ENCODE data around the gene RBBP6.
"Not testable (repeated sequence)": the region's sequence is repeated elsewhere in the genome, so short reads cannot be mapped to it uniquely, and the experiment has no call there.

RBBP6 gene

GRCh38 chr16:24539295-24539849 lies at the start of gene RBBP6:
RBBP6 (plus strand) TSS chr16:24539566; CDS start chr16:24540627, 1,061 bp downstream.
- peak; percentile 90 for DNase-seq (ENCODE audit: low read depth)

- no peak for DNase-seq (ENCODE audit: low read depth)
Measured at GRCh38 chr16:24490866-24491265, 48.5 kb upstream of the RBBP6 start.

- DNase-seq (ENCODE audit: low read depth), result no peak
Measured at GRCh38 chr16:24491731-24492130, 47.6 kb upstream of the RBBP6 start.

GRCh38 chr16:24493821-24494220 lies 45.5 kb upstream of the RBBP6 start:
- no peak for DNase-seq (ENCODE audit: low read depth)

GRCh38 chr16:24495207-24495606 lies 44.2 kb upstream of the RBBP6 start:
- not testable (repeated sequence) for DNase-seq (ENCODE audit: low read depth)

- no peak for DNase-seq (ENCODE audit: low read depth)
Measured at GRCh38 chr16:24497440-24497839, 41.9 kb upstream of the RBBP6 start.

- DNase-seq (ENCODE audit: low read depth), result no peak
Measured at GRCh38 chr16:24499193-24499814, 40.1 kb upstream of the RBBP6 start.

GRCh38 chr16:24504472-24505345 lies 34.7 kb upstream of the RBBP6 start:
- no peak for DNase-seq (ENCODE audit: low read depth)

- no peak for DNase-seq (ENCODE audit: low read depth)
Measured at GRCh38 chr16:24505959-24506358, 33.4 kb upstream of the RBBP6 start.

GRCh38 chr16:24507959-24508480 lies 31.3 kb upstream of the RBBP6 start:
- DNase-seq (ENCODE audit: low read depth), result no peak

GRCh38 chr16:24508614-24509013 lies 30.8 kb upstream of the RBBP6 start:
- DNase-seq (ENCODE audit: low read depth), result peak; percentile 62

GRCh38 chr16:24509536-24509935 lies 29.8 kb upstream of the RBBP6 start:
- no peak for DNase-seq (ENCODE audit: low read depth)

GRCh38 chr16:24511174-24511573 lies 28.2 kb upstream of the RBBP6 start:
- DNase-seq (ENCODE audit: low read depth), result no peak

- DNase-seq (ENCODE audit: low read depth), result no peak
Measured at GRCh38 chr16:24511792-24512191, 27.6 kb upstream of the RBBP6 start.

GRCh38 chr16:24514096-24514495 lies 25.3 kb upstream of the RBBP6 start:
- DNase-seq (ENCODE audit: low read depth), result no peak

- DNase-seq (ENCODE audit: low read depth), result no peak
Measured at GRCh38 chr16:24515186-24515585, 24.2 kb upstream of the RBBP6 start.

GRCh38 chr16:24516900-24517669 lies 22.3 kb upstream of the RBBP6 start:
- DNase-seq (ENCODE audit: low read depth), result peak; percentile 59

GRCh38 chr16:24518498-24518897 lies 20.9 kb upstream of the RBBP6 start:
- no peak for DNase-seq (ENCODE audit: low read depth)

GRCh38 chr16:24520983-24521382 lies 18.4 kb upstream of the RBBP6 start:
- DNase-seq (ENCODE audit: low read depth), result no peak

- DNase-seq (ENCODE audit: low read depth), result no peak
Measured at GRCh38 chr16:24522751-24523150, 16.6 kb upstream of the RBBP6 start.

- DNase-seq (ENCODE audit: low read depth), result no peak
Measured at GRCh38 chr16:24523569-24523968, 15.8 kb upstream of the RBBP6 start.

All from non-pigmented ciliary epithelial cell (primary cell).